Measurements from ENCODE around the gene PPP1R36. TPM values are rescaled to one million over a fixed set of nuclear protein-coding genes. Genes with fewer than 3 reads are reported as not detected.

The PPP1R36 gene
- total RNA-seq, 1 experiment from 2014 or later: 0.50 TPM

DNA sequence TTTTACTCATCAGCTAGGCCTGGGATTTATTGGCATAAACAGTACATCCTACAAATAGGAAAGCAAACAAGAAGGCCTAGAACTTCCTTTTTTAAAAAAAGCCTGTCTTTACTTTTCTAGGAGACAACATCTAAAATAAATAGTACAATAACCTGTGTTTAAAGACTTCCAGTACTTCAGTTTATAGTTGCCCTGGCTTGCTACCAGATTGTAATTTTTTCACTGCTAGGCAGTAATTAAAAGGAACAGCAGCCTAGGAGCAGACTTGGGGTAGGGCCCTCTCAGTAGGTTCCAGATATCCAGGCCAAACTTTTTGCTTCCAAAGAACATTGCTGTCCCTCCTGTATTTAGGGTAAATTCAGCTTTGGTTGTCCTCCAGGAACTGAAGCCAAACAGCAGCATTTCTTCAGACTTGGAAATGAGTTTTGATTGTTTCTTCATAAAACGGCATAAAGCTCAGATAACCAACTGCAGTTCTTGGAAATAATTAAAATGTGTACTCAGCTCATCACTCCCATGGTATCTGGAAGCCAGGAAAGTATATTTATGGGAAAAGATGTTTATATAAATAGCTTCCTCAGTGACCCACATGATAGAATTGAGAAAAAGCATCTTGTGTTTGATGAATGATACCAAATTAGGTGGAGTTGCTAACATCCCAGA, 61.7 kb downstream of the PPP1R36 start:
- Mint-ChIP-seq H3K36me3 (ENCODE audit: insufficient read depth in 1 of 3, low read depth in 3 of 3) (no peaks in the 10 kb centered on the region), H3K9me3 (no peaks in the 10 kb centered on the region), H3K4me3 (no peak overlapping the region), H3K27me3 (ENCODE audit: low read depth) (no peaks in the 10 kb centered on the region), H3K27ac (no peak overlapping the region), H3K4me1 (peaks cover 6 to 15% of the 10 kb centered on the region in 2 experiments)
- H3K79me1 ChIP-seq (ENCODE audit: insufficient read depth, low read depth, low read length, poor library complexity, severe bottlenecking): no peaks in the 10 kb centered on the region
- H2AFZ ChIP-seq (ENCODE audit: low read length): no peak overlapping the region
- H2BK12ac ChIP-seq (ENCODE audit: insufficient read length, low read depth, low read length): no peak overlapping the region
- H3K9me3 ChIP-seq (ENCODE audit: control insufficient read depth, low read depth, low read length): no peaks in the 10 kb centered on the region
- H3K18ac ChIP-seq (ENCODE audit: insufficient read length, low read depth, low read length): no peak overlapping the region
- no peak overlapping the region for H3K4ac ChIP-seq (ENCODE audit: low read depth, low read length)
- DNase-seq: no peak
- no peak overlapping the region for H4K8ac ChIP-seq (replicated peaks; ENCODE audit: insufficient read length, low read depth, low read length)
- H3K27me3 ChIP-seq (ENCODE audit: insufficient read depth, low read length): no peaks in the 10 kb centered on the region
- no peak overlapping the region for H4K91ac ChIP-seq (ENCODE audit: insufficient read length, low read depth, low read length)
- no peak overlapping the region for H2BK15ac ChIP-seq (ENCODE audit: low read depth, low read length)
- H3K23ac ChIP-seq (ENCODE audit: insufficient read length, low read depth, low read length): no peak overlapping the region
- no peak overlapping the region for H3K9ac ChIP-seq (ENCODE audit: extremely low read depth, insufficient read length, low read length)
- no peak overlapping the region for H3K56ac ChIP-seq (ENCODE audit: insufficient read length, low read depth, low read length)
- no peaks in the 10 kb centered on the region for H3K23me2 ChIP-seq (ENCODE audit: insufficient read length, low read depth, low read length, poor library complexity, severe bottlenecking)
- TF ChIP-seq, protein P1, sequence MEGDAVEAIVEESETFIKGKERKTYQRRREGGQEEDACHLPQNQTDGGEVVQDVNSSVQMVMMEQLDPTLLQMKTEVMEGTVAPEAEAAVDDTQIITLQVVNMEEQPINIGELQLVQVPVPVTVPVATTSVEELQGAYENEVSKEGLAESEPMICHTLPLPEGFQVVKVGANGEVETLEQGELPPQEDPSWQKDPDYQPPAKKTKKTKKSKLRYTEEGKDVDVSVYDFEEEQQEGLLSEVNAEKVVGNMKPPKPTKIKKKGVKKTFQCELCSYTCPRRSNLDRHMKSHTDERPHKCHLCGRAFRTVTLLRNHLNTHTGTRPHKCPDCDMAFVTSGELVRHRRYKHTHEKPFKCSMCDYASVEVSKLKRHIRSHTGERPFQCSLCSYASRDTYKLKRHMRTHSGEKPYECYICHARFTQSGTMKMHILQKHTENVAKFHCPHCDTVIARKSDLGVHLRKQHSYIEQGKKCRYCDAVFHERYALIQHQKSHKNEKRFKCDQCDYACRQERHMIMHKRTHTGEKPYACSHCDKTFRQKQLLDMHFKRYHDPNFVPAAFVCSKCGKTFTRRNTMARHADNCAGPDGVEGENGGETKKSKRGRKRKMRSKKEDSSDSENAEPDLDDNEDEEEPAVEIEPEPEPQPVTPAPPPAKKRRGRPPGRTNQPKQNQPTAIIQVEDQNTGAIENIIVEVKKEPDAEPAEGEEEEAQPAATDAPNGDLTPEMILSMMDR (conservative IDR thresholded peaks at IDR 0.05): no peak
- H2BK120ac ChIP-seq (ENCODE audit: low read depth, low read length, poor library complexity, severe bottlenecking): no peak overlapping the region
- no peak overlapping the region for H4K5ac ChIP-seq (ENCODE audit: insufficient read length, low read depth, low read length)
- H3K14ac ChIP-seq (ENCODE audit: insufficient read depth, low read length): no peak overlapping the region
- H3K27ac ChIP-seq (ENCODE audit: insufficient read length, low read depth, low read length): no peak overlapping the region
- H3K4me2 ChIP-seq (ENCODE audit: insufficient read depth, insufficient read length, low read length): no peak overlapping the region
- no peaks in the 10 kb centered on the region for H3K79me2 ChIP-seq (ENCODE audit: insufficient read depth, low read length)
- no peak overlapping the region for H2BK5ac ChIP-seq (ENCODE audit: insufficient read length, low read length)
- no peak overlapping the region for H2AK5ac ChIP-seq (ENCODE audit: insufficient read length, low read length)
- no CpG with 5 or more reads among the region's 1 CpG for WGBS (ENCODE audit: extremely low coverage, insufficient read length, low lambda C conversion rate)
- no peak overlapping the region for H3T11ph ChIP-seq (ENCODE audit: low read length)
- no peaks in the 10 kb centered on the region for H4K20me1 ChIP-seq (ENCODE audit: control insufficient read depth, insufficient read depth, insufficient read length)
- H2BK20ac ChIP-seq (ENCODE audit: low read depth, low read length, poor library complexity, severe bottlenecking): no peak overlapping the region
- no peaks in the 10 kb centered on the region for H3K4me1 ChIP-seq (ENCODE audit: insufficient read depth, low read length)

Measured in H9 (cell line).